HepG2 (cell line): ENCODE results near the gene TATDN3. TPM values are rescaled to one million over a fixed set of nuclear protein-coding genes. Genes with fewer than 3 reads are reported as not detected.

Experiments
- AHR ChIP-seq: IDR thresholded peaks from 2 replicates; pipeline ENCODE4 v1.6.1; 2018; ENCODE audit warnings: missing genetic modification reagents, missing compliant biosample characterization
- ARNT2 ChIP-seq: sonication (generic); formaldehyde crosslinking; IDR thresholded peaks from 2 replicates; pipeline ENCODE4 v1.8.0; 2022; ENCODE audit warnings: mild to moderate bottlenecking, low read depth, missing genetic modification reagents, moderate library complexity
- BRCA1 ChIP-seq: sonication (generic); formaldehyde crosslinking; IDR thresholded peaks from 2 replicates; pipeline ENCODE4 v1.4.0; 2020; ENCODE audit warnings: missing genetic modification reagents
- CREB1 ChIP-seq, 2 experiments: fragments of 450-650 bp in 1 of 2; IDR thresholded peaks; 2 replicates each; pipeline ENCODE4 v1.6.1; 2016 to 2017; ENCODE audit warnings: control low read depth in 1 of 2, mild to moderate bottlenecking in 1 of 2, missing compliant biosample characterization in 1 of 2, missing genetic modification characterization in 1 of 2
- ELF4 ChIP-seq: sonication (generic); formaldehyde crosslinking; IDR thresholded peaks from 2 replicates; pipeline ENCODE4 v1.5.0; 2020; ENCODE audit warnings: missing genetic modification reagents, mild to moderate bottlenecking, moderate library complexity, borderline replicate concordance
- HOXA3 ChIP-seq: sonication (generic); formaldehyde crosslinking; IDR thresholded peaks from 2 replicates; pipeline ENCODE4 v1.5.0; 2020; ENCODE audit warnings: missing genetic modification reagents
- IKZF4 ChIP-seq: sonication (generic); formaldehyde crosslinking; IDR thresholded peaks from 2 replicates; pipeline ENCODE4 v1.5.1; 2020; ENCODE audit warnings: borderline replicate concordance, mild to moderate bottlenecking, low read depth, missing genetic modification reagents; ENCODE audit errors: not compliant biosample characterization
- KMT2B ChIP-seq: IDR thresholded peaks from 2 replicates; pipeline ENCODE4 v1.6.1; 2016; ENCODE audit warnings: missing genetic modification reagents, missing compliant biosample characterization
- MXD4 ChIP-seq: IDR thresholded peaks from 2 replicates; pipeline ENCODE4 v1.6.1; 2016; ENCODE audit warnings: mild to moderate bottlenecking, missing biosample characterization, missing genetic modification reagents
- PHF20 ChIP-seq: sonication (generic); formaldehyde crosslinking; IDR thresholded peaks from 2 replicates; pipeline ENCODE4 v1.5.0; 2020; ENCODE audit warnings: mild to moderate bottlenecking, missing genetic modification reagents
- SMYD3 ChIP-seq: sonication (generic); formaldehyde crosslinking; IDR thresholded peaks from 2 replicates; pipeline ENCODE4 v1.8.1; 2023; ENCODE audit warnings: mild to moderate bottlenecking, missing genetic modification reagents
- SP140L ChIP-seq: sonication (generic); formaldehyde crosslinking; IDR thresholded peaks from 2 replicates; pipeline ENCODE4 v1.4.0; 2020; ENCODE audit warnings: missing genetic modification reagents, borderline replicate concordance
- ZNF230 ChIP-seq: sonication (generic); formaldehyde crosslinking; IDR thresholded peaks from 2 replicates; pipeline ENCODE4 v1.4.0; 2020; ENCODE audit warnings: mild to moderate bottlenecking, missing genetic modification reagents
- ZNF292 ChIP-seq: sonication (generic); formaldehyde crosslinking; IDR thresholded peaks from 2 replicates; pipeline ENCODE4 v1.8.1; 2022; ENCODE audit warnings: mild to moderate bottlenecking, low read depth, missing genetic modification reagents, borderline replicate concordance
- ZNF564 ChIP-seq: sonication (generic); formaldehyde crosslinking; IDR thresholded peaks from 2 replicates; pipeline ENCODE4 v1.8.1; 2023; ENCODE audit warnings: mild to moderate bottlenecking, missing genetic modification reagents
- ZNF569 ChIP-seq: sonication (generic); formaldehyde crosslinking; IDR thresholded peaks from 2 replicates; pipeline ENCODE4 v1.5.0; 2020; ENCODE audit warnings: mild to moderate bottlenecking, missing genetic modification reagents, moderate library complexity, borderline replicate concordance
- ZNF614 ChIP-seq: IDR thresholded peaks from 2 replicates; pipeline ENCODE4 v1.6.1; 2018; ENCODE audit warnings: missing biosample characterization, missing genetic modification reagents, inconsistent platforms, borderline replicate concordance
- ZNF775 ChIP-seq: sonication (generic); formaldehyde crosslinking; IDR thresholded peaks from 2 replicates; pipeline ENCODE4 v1.4.0; 2020; ENCODE audit warnings: missing genetic modification reagents, mild to moderate bottlenecking, moderate library complexity, borderline replicate concordance
- polyA plus RNA-seq, 8 experiments: library from polyadenylated mRNA; depleted of rRNA in 3 of 8; stranded (reverse) in 7 of 8; unstranded in 1 of 8; fragments of >200 nt; fragmentation: Illumina TruSeq in 4 of 8; extraction: Trizol in 4 of 8; gene quantifications; 2 replicates each; pipeline versions ENCODE4 v1.2.1 to v1.2.3, GENCODE V29; 2011 to 2016; ENCODE audit warnings: low read depth in 4 of 8, missing spikeins in 1 of 8, mixed read lengths in 1 of 8; ENCODE audit not compliant: insufficient read depth in 1 of 8
- total RNA-seq, 5 experiments: library from RNA; depleted of rRNA; stranded (reverse); fragments of >200 nt; fragmentation: Illumina TruSeq; extraction: Trizol; gene quantifications; 2 replicates each; pipeline ENCODE4 v1.2.3, GENCODE V29; 2016; ENCODE audit warnings: low read depth in 1 of 5
- TF ChIP-seq, protein P1 (sequence below): sonication (generic); IDR thresholded peaks from 2 replicates; pipeline ENCODE4 v1.6.1; 2016; ENCODE audit warnings: low read depth, borderline replicate concordance
- TF ChIP-seq, protein P2 (sequence below): sonication (generic); formaldehyde crosslinking; IDR thresholded peaks from 2 replicates; pipeline ENCODE4 v1.5.0; 2020; ENCODE audit warnings: missing genetic modification reagents
- TF ChIP-seq, protein P3 (sequence below): sonication (generic); formaldehyde crosslinking; IDR thresholded peaks from 2 replicates; pipeline ENCODE4 v1.5.1; 2020; ENCODE audit warnings: mild to moderate bottlenecking, missing genetic modification reagents, moderate library complexity
- TF ChIP-seq, protein P4 (sequence below): sonication (generic); formaldehyde crosslinking; IDR thresholded peaks from 2 replicates; pipeline ENCODE4 v1.5.1; 2020; ENCODE audit warnings: missing genetic modification reagents, mild to moderate bottlenecking, borderline replicate concordance

TATDN3 gene
- total and polyA plus RNA-seq, 2 of the 13 experiments (the other 11 are each of a cell fraction or from before 2014, with no cell fraction given), result 7.3 to 8.6 TPM

DNA sequence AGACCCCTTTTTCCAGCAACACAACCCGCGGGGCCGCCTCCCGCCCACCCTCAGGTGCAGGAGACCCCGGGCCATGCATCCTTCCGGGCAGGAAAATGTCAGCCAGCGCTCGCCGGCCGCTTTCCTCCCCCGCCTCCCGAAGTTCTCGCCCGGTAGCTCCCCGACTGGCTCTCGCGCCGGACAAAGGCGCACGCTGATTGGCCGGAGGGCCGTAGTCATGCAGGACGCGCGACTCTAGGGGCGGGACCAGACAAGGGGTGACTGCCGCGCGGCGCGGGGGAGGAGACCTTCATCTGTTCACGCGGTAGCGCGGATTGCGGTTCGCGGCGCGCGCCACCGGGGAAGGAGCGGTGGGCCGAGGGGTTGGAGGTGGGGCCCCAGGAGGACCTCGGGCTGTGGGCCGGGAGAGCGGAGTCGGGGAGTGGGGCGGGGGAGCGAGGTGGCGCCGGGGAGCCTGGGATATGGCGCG is 66.3 kb downstream of the TATDN3 start, which contains the start of gene FLVCR1 (continued):
- TF ChIP-seq, protein P1, sequence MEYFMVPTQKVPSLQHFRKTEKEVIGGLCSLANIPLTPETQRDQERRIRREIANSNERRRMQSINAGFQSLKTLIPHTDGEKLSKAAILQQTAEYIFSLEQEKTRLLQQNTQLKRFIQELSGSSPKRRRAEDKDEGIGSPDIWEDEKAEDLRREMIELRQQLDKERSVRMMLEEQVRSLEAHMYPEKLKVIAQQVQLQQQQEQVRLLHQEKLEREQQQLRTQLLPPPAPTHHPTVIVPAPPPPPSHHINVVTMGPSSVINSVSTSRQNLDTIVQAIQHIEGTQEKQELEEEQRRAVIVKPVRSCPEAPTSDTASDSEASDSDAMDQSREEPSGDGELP, result peak; percentile 54; the same call in 1 of the 2 replicates
- no peak for TF ChIP-seq BRCA1 (CRISPR knock-in tag)
- peak; percentile 11; the same call in 1 of the 2 replicates for TF ChIP-seq HOXA3
- 0 out of 2 replicates have a peak, but pooled peaks have one; percentile 62 for TF ChIP-seq MXD4 (CRISPR knock-in tag)
- TF ChIP-seq, protein P2, sequence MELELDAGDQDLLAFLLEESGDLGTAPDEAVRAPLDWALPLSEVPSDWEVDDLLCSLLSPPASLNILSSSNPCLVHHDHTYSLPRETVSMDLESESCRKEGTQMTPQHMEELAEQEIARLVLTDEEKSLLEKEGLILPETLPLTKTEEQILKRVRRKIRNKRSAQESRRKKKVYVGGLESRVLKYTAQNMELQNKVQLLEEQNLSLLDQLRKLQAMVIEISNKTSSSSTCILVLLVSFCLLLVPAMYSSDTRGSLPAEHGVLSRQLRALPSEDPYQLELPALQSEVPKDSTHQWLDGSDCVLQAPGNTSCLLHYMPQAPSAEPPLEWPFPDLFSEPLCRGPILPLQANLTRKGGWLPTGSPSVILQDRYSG (CRISPR knock-in tag), result no peak
- TF ChIP-seq ZNF569, result no peak
- TF ChIP-seq, protein P3, sequence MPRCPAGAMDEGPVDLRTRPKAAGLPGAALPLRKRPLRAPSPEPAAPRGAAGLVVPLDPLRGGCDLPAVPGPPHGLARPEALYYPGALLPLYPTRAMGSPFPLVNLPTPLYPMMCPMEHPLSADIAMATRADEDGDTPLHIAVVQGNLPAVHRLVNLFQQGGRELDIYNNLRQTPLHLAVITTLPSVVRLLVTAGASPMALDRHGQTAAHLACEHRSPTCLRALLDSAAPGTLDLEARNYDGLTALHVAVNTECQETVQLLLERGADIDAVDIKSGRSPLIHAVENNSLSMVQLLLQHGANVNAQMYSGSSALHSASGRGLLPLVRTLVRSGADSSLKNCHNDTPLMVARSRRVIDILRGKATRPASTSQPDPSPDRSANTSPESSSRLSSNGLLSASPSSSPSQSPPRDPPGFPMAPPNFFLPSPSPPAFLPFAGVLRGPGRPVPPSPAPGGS (CRISPR knock-in tag), result peak; percentile 50
- peak; percentile 58; the same call in 1 of the 2 replicates for TF ChIP-seq PHF20 (CRISPR knock-in tag)
- TF ChIP-seq CREB1 (IDR thresholded peaks at IDR 0.05), result peak; percentile 80
- TF ChIP-seq CREB1 (CRISPR knock-in tag; IDR thresholded peaks at IDR 0.05), result peak; percentile 74; the same call in 1 of the 2 replicates
- TF ChIP-seq, protein P4, sequence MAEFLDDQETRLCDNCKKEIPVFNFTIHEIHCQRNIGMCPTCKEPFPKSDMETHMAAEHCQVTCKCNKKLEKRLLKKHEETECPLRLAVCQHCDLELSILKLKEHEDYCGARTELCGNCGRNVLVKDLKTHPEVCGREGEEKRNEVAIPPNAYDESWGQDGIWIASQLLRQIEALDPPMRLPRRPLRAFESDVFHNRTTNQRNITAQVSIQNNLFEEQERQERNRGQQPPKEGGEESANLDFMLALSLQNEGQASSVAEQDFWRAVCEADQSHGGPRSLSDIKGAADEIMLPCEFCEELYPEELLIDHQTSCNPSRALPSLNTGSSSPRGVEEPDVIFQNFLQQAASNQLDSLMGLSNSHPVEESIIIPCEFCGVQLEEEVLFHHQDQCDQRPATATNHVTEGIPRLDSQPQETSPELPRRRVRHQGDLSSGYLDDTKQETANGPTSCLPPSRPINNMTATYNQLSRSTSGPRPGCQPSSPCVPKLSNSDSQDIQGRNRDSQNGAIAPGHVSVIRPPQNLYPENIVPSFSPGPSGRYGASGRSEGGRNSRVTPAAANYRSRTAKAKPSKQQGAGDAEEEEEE (CRISPR knock-in tag), result peak; percentile 68; the same call in 1 of the 2 replicates
- TF ChIP-seq ARNT2, result peak; percentile 84
- no peak for TF ChIP-seq ZNF614
- 0 out of 2 replicates have a peak, but pooled peaks have one; percentile 11 for TF ChIP-seq SP140L (CRISPR knock-in tag)
- TF ChIP-seq KMT2B (CRISPR knock-in tag), result peak; percentile 93
- TF ChIP-seq ZNF775 (CRISPR knock-in tag), result 0 out of 2 replicates have a peak, but pooled peaks have one; percentile 38
- peak; percentile 58; the same call in 1 of the 2 replicates for TF ChIP-seq AHR (CRISPR knock-in tag)
- no peak for TF ChIP-seq IKZF4 (CRISPR knock-in tag)
- TF ChIP-seq ZNF292, result peak; percentile 76; the same call in 1 of the 2 replicates
- TF ChIP-seq ZNF564 (CRISPR knock-in tag), result peak; percentile 67; the same call in 1 of the 2 replicates
- TF ChIP-seq ZNF230, result peak; percentile 75; the same call in 1 of the 2 replicates
- TF ChIP-seq ELF4, result peak; percentile 34; the same call in 1 of the 2 replicates
- no peak for TF ChIP-seq SMYD3 (CRISPR knock-in tag)
